NT2/D1 (cell line): ENCODE data around the gene SAYSD1.

ENCODE experiments used
- DNase-seq: peaks from one replicate; pipeline ENCODE4 v3.0.0-alpha.2; 2011; ENCODE audit warnings: low read depth, low spot score
- H3K27me3 ChIP-seq: 2 replicates; pipeline ENCODE4 v1.6.0; 2011; ENCODE audit warnings: mild to moderate bottlenecking; ENCODE audit not compliant: insufficient read length, insufficient read depth
- H3K36me3 ChIP-seq: 2 replicates; pipeline ENCODE4 v1.6.1; 2011; ENCODE audit warnings: mild to moderate bottlenecking, low read length, mixed read lengths; ENCODE audit not compliant: insufficient read depth, insufficient read length
- H3K4me1 ChIP-seq: 2 replicates; pipeline ENCODE4 v1.5.1; 2011; ENCODE audit not compliant: insufficient read depth, insufficient read length
- H3K4me3 ChIP-seq: 2 replicates; pipeline ENCODE4 v1.5.1; 2011; ENCODE audit warnings: low read depth; ENCODE audit not compliant: insufficient read length
- H3K9ac ChIP-seq: 2 replicates; pipeline ENCODE4 v1.6.0; 2011; ENCODE audit warnings: low read depth; ENCODE audit not compliant: insufficient read length
- H3K9me3 ChIP-seq: 2 replicates; pipeline ENCODE4 v1.5.1; 2011; ENCODE audit warnings: mild to moderate bottlenecking, low read length; ENCODE audit not compliant: insufficient read depth
- SUZ12 ChIP-seq: IDR thresholded peaks from 2 replicates; pipeline ENCODE4 v1.6.1; 2011; ENCODE audit not compliant: insufficient read length, insufficient read depth; ENCODE audit errors: extremely low read depth
- YY1 ChIP-seq: IDR thresholded peaks from 2 replicates; pipeline ENCODE4 v1.6.1; 2011; ENCODE audit not compliant: insufficient read length, insufficient read depth
- ZNF274 ChIP-seq: IDR thresholded peaks from 2 replicates; pipeline ENCODE4 v1.6.1; 2011; ENCODE audit warnings: mild to moderate bottlenecking, low read depth, low read length

Gene SAYSD1

DNA sequence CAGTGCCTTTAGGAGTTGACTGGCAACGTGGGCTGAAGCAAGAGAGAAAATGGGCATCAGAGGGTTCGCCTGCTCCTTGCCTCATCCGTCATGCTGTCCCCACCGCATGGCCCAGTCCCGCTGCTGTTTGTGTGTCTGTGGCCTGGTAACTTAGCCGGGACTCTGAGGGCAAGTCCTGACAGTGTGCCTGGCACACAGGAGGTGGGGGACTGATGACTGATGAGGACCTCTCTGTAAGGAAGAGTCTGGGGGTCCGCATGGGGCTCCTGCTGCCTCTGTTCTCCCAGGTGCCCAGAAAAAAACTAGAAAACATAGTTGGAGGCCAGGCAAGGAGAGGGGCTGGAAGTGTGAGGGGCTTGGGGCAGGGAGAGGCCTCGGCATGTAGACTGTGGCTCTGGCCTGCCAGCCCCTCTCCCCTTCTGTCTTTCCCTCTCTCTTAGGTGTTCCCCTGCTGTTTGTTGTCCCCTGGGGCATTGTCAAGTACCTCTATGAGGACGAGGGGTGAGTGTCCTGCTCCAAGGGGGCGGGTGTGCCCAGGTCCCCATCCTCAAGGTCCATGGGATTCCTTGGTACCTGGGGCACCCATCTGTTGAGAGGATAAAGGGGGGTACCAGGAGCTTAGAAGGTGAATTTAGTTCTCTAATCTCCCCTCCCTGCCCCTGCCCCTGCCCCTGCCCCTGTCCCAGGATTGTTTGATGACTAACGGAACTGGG, 36.9 kb downstream of the SAYSD1 start:
- Histone ChIP-seq H3K9ac (no peak overlapping the region), H3K36me3 (no peaks in the 10 kb centered on the region), H3K4me1 (peaks cover 3% of the 10 kb centered on the region), H3K4me3 (no peak overlapping the region), H3K27me3 (no peaks in the 10 kb centered on the region), H3K9me3 (no peaks in the 10 kb centered on the region)
- no peak for TF ChIP-seq YY1
- TF ChIP-seq SUZ12: no peak
- TF ChIP-seq ZNF274: no peak
- DNase-seq: no peak

DNA sequence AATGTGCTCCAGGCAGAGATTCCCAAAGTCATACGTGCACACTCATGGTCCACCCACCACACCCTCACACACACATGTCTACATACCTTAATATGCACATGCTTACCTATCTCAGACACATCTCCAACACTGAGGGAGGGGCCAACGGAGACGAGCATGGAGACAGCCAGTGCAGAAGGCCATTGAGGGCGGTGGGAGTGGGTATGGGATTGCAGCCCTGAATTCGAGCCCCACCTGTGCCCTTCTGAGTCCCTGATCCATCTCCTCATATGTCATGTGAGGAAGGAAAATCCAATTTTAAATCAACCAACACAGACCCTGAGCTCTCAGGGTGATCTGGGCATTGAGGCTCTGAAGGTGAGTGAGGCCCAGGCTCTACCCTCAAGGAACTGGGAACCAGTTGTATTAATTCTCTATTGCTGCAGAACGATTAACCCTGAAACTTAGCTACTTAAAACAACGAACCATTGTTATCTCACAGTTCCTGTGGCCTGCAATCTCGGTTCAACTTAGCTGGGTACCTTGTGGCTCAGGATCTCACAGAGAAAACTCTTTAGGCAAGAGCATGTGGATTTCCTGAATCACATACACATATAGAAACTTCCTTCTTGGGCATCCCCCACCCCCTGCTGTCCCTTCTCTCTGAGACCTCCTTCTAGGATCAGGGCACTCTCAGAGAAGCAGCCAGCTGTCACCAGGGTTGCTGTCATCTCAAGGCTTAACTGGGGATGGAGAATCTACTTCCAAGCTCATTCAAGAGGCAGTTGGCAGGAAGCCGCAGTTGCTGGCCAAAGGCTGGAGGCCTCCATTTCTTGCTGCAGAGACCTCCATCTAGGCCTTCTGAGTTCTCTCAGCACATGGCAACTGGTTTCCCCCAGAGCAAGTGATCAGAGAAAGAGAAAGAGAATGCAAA, 38.1 kb downstream of the SAYSD1 start:
- H3K4me1 ChIP-seq: peaks cover 3% of the 10 kb centered on the region
- no peaks in the 10 kb centered on the region for H3K36me3 ChIP-seq
- TF ChIP-seq ZNF274: no peak
- no peak for TF ChIP-seq SUZ12
- no peak for TF ChIP-seq YY1
- no peaks in the 10 kb centered on the region for H3K27me3 ChIP-seq
- no peak overlapping the region for H3K9ac ChIP-seq
- no peak overlapping the region for H3K4me3 ChIP-seq
- no peaks in the 10 kb centered on the region for H3K9me3 ChIP-seq
- no peak for DNase-seq

DNA sequence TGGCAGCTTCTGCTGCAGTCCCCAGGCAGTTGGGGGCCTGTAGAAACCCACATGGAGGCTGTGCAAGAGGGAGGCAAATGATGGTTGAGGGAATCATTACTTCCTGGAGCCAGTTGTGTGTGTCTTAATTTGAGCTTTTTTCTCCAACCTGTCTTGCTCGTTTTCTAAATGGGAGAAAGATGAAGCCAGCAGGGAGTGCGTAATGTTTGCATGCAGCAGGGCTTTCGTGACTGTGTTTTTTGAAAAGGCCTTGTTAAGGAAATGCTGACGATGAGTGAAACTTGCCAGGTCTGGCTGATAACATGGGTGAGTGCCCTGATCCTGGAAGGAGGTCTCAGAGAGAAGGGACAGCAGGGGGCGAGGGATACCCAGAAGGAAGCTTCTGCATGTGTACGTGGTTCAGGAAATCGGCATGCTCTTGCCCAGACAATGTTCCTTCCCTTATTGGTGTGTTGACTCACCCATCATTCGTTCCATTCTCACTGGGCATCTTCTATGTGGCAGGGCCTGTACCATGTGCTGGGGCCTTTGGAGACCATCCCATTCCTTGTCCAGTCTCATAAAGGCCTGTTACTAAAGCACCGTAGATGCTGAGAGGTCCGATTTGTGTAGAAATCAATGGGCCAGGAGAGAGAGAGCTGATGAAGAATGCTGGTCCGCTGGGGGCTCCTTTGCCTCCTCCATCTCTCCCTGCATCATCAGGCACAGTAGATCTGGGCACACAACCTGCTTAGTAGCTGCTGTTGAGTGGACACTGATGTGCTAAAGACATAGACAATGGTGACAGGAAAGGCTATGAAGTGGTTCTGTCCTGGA, 39.0 kb downstream of the SAYSD1 start:
- H3K9me3 ChIP-seq: no peaks in the 10 kb centered on the region
- H3K36me3 ChIP-seq: no peaks in the 10 kb centered on the region
- H3K9ac ChIP-seq: no peak overlapping the region
- no peak for DNase-seq
- TF ChIP-seq YY1: no peak
- TF ChIP-seq ZNF274: no peak
- TF ChIP-seq SUZ12: no peak
- H3K4me1 ChIP-seq: peaks cover 3% of the 10 kb centered on the region
- no peak overlapping the region for H3K4me3 ChIP-seq
- H3K27me3 ChIP-seq: no peaks in the 10 kb centered on the region

DNA sequence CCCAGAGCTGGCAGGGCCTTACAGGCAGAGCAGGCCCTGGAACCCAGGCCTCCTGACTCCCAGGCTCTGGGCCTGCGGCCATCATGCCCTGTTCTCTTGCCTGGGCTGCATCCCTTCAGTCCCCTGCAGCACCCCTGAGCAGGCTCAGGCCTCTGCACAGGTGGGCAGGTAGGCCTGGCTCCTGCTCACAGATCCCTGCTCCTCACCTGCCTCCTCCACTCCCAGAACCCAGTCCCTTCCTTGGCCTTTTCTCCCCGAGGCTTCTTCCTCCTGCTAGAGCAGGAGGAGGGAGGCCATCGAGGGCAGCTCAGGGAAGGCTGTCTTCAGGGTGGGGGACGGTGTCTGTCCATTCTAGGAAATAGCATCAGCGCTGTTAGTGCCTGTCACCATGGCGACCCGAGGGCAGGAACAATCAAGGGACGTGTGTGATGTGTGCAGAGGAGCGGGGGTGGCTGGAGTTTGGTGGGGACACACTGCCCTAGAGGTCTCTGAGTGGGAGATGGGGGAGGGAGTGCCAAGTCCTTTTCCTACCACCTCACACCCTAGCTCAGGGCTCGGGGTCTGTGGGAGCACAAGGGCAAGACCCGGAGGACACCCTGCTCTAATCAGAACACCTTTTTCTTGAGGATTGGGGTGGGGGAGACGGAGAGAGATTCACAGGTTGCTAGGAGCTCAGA, 39.8 kb downstream of the SAYSD1 start:
- DNase-seq: no peak
- TF ChIP-seq YY1 (no peak), ZNF274 (no peak), SUZ12 (no peak)

DNA sequence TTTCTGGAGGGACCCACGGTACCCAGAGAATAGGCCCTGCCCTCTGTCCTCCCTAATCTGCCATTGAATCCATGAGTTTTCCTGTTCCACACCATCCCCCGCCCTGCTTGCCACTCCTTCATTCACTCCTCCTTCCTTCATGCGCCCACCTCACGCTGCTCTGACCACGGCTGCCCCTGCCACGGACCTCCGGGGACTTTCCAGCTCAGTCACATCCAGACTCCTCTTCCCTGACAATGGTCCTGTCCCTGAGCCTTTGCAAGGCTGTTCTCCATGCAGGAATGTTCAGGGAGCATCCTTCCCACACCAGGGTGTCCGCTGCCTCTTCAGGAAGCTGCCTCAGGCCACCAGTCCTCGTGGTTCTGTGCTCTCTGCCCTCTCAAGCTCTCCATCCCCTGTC, 40.5 kb downstream of the SAYSD1 start:
- peaks cover 3% of the 10 kb centered on the region for H3K4me1 ChIP-seq
- no peak overlapping the region for H3K9ac ChIP-seq
- no peaks in the 10 kb centered on the region for H3K27me3 ChIP-seq
- no peaks in the 10 kb centered on the region for H3K36me3 ChIP-seq
- no peak for DNase-seq
- TF ChIP-seq YY1 (no peak), ZNF274 (no peak), SUZ12 (no peak)
- no peak overlapping the region for H3K4me3 ChIP-seq
- no peaks in the 10 kb centered on the region for H3K9me3 ChIP-seq

More for the DNA sequence above, 39.8 kb downstream of the SAYSD1 start:
- Histone ChIP-seq H3K9me3 (no peaks in the 10 kb centered on the region), H3K27me3 (no peaks in the 10 kb centered on the region), H3K4me3 (no peak overlapping the region), H3K9ac (no peak overlapping the region), H3K36me3 (no peaks in the 10 kb centered on the region), H3K4me1 (peaks cover 3% of the 10 kb centered on the region)

DNA sequence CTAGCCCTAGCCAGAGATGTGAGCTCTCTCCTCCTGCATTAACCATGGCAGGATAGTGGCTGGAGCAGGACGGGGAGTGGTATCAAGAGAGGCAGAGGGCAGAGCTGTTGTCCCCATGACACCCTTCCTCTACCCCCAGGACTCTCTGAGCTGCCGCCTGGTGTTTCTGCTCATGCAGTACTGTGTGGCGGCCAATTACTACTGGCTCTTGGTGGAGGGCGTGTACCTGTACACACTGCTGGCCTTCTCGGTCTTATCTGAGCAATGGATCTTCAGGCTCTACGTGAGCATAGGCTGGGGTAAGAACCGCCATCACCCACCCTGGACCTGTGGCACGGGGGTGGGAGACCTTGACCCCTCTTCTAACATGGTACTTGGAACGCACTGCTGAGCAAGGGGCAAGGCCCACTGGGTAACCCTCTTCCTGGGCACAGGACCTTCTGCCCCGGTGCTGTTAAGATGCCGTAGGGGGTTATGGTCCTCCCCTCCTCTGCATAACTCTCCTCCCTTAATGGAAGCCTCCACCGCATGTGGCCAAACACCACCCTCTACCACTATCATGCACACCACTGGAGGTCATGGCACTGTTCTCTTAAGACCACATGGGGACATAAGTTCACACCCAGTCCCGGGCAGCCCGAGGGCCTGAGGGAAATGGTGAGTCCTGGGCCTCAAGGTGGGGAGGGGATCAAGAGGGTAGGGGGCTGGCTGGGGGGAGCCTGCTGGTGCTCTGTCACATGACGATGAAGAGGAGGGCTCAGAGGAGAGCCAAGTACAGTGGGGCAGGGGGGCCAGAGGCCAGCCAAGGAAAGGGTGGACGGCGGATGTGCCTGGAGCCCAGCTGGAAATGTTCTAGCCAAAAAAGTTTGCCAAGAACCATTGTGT, 41.3 kb downstream of the SAYSD1 start:
- no peaks in the 10 kb centered on the region for H3K27me3 ChIP-seq
- no peak overlapping the region for H3K9ac ChIP-seq
- no peaks in the 10 kb centered on the region for H3K36me3 ChIP-seq
- TF ChIP-seq YY1 (no peak), SUZ12 (no peak), ZNF274 (no peak)
- no peaks in the 10 kb centered on the region for H3K9me3 ChIP-seq
- no peak for DNase-seq
- no peak overlapping the region for H3K4me3 ChIP-seq
- H3K4me1 ChIP-seq: peaks cover 3% of the 10 kb centered on the region
